ENCODE data around the gene GAGE10. TPM values are rescaled to one million over a fixed set of nuclear protein-coding genes. Genes with fewer than 3 reads are reported as not detected.
A peak's percentile ranks its signal among the peaks of the same experiment; 100 is the strongest.
"Not testable (repeated sequence)": the region's sequence is repeated elsewhere in the genome, so short reads cannot be mapped to it uniquely, and the experiment has no call there.

GAGE10 gene
- total and polyA plus RNA-seq, 2 of the 4 experiments (the other 2 are of a cell fraction): not detected

GRCh38 chrX:49345402-49345801 lies 42.0 kb downstream of the GAGE10 start:
- H3K27ac ChIP-seq (ENCODE audit: insufficient read depth, low read length); H4K5ac ChIP-seq (ENCODE audit: low read depth, low read length); H3K56ac ChIP-seq (ENCODE audit: extremely low read depth, insufficient read depth, low read length); H4K20me1 ChIP-seq (ENCODE audit: insufficient read depth, low read length); POLR2A ChIA-PET (ENCODE audit: unreplicated experiment); H3K4ac ChIP-seq (ENCODE audit: low read depth, low read length); H3K18ac ChIP-seq (ENCODE audit: low read depth, low read length); H3K14ac ChIP-seq (replicated peaks; ENCODE audit: low read depth, low read length); H2BK15ac ChIP-seq (ENCODE audit: low read depth, low read length); H3K4me3 ChIP-seq (ENCODE audit: insufficient read depth, low read depth, low read length); H3K9ac ChIP-seq (ENCODE audit: low read depth, low read length); H2AFZ ChIP-seq (replicated peaks; ENCODE audit: low read length, poor library complexity); intact Hi-C loops (cut with micrococcal nuclease); H3K23ac ChIP-seq (ENCODE audit: low read depth, low read length); H2AK5ac ChIP-seq (ENCODE audit: low read depth, low read length); H4K8ac ChIP-seq (ENCODE audit: low read depth in 2 of 2, low read length in 2 of 2); in situ Hi-C loops (cut with MboI; ENCODE audit: low sequenced_read_pairs); H2BK120ac ChIP-seq (ENCODE audit: low read depth, low read length); dilution Hi-C loops (cut with HindIII; ENCODE audit: low sequenced_read_pairs, unreplicated experiment); CTCF ChIA-PET; BruUV-seq (replicated peaks); H3K27me3 ChIP-seq (ENCODE audit: control insufficient read depth, insufficient read depth, low read length); H3K9me3 ChIP-seq (ENCODE audit: control insufficient read depth, insufficient read depth, low read length); H2BK20ac ChIP-seq (ENCODE audit: low read depth, low read length); ATAC-seq (ENCODE audit: low read depth); H3K36me3 ChIP-seq (ENCODE audit: control insufficient read depth, insufficient read depth, low read length); H3K9me1 ChIP-seq (ENCODE audit: insufficient read depth, low read length); H3K4me1 ChIP-seq (ENCODE audit: control insufficient read depth, insufficient read depth, low read length); DNase-seq; H2AK9ac ChIP-seq (replicated peaks; ENCODE audit: low read depth, low read length, poor library complexity); H4K91ac ChIP-seq (ENCODE audit: insufficient read depth, low read depth, low read length); H3K4me2 ChIP-seq (ENCODE audit: low read depth, low read length); H3K79me1 ChIP-seq (ENCODE audit: low read depth in 1 of 2, low read length in 2 of 2); H2BK5ac ChIP-seq (ENCODE audit: low read depth, low read length, poor library complexity, severe bottlenecking): not testable (repeated sequence)
- WGBS, 2 experiments (ENCODE audit: extremely low coverage in 2 of 2, insufficient read length in 1 of 2): 88% methylated on average over 1 of the region's 10 CpGs; no CpG with 5 or more reads in 1 of the 2 experiments

GRCh38 chrX:49346150-49346549 lies 42.7 kb downstream of the GAGE10 start:
- H3K14ac ChIP-seq (replicated peaks; ENCODE audit: low read depth, low read length); H2BK120ac ChIP-seq (ENCODE audit: low read depth, low read length); ATAC-seq (ENCODE audit: low read depth); H2BK15ac ChIP-seq (ENCODE audit: low read depth, low read length); POLR2A ChIA-PET (ENCODE audit: unreplicated experiment); H2BK5ac ChIP-seq (ENCODE audit: low read depth, low read length, poor library complexity, severe bottlenecking); H4K91ac ChIP-seq (ENCODE audit: insufficient read depth, low read depth, low read length); BruUV-seq (replicated peaks); H3K4me2 ChIP-seq (ENCODE audit: low read depth, low read length); H2AK5ac ChIP-seq (ENCODE audit: low read depth, low read length); H3K4me3 ChIP-seq (ENCODE audit: insufficient read depth, low read depth, low read length); H3K4ac ChIP-seq (ENCODE audit: low read depth, low read length); H3K56ac ChIP-seq (ENCODE audit: extremely low read depth, insufficient read depth, low read length); H3K4me1 ChIP-seq (ENCODE audit: control insufficient read depth, insufficient read depth, low read length); H2BK20ac ChIP-seq (ENCODE audit: low read depth, low read length); H2AK9ac ChIP-seq (replicated peaks; ENCODE audit: low read depth, low read length, poor library complexity); H4K20me1 ChIP-seq (ENCODE audit: insufficient read depth, low read length); H3K23ac ChIP-seq (ENCODE audit: low read depth, low read length); intact Hi-C loops (cut with micrococcal nuclease); H4K5ac ChIP-seq (ENCODE audit: low read depth, low read length); H3K27ac ChIP-seq (ENCODE audit: insufficient read depth, low read length); H3K27me3 ChIP-seq (ENCODE audit: control insufficient read depth, insufficient read depth, low read length); H2AFZ ChIP-seq (replicated peaks; ENCODE audit: low read length, poor library complexity); in situ Hi-C loops (cut with MboI; ENCODE audit: low sequenced_read_pairs); H3K9ac ChIP-seq (ENCODE audit: low read depth, low read length); H4K8ac ChIP-seq (ENCODE audit: low read depth in 2 of 2, low read length in 2 of 2); H3K79me1 ChIP-seq (ENCODE audit: low read depth in 1 of 2, low read length in 2 of 2); H3K36me3 ChIP-seq (ENCODE audit: control insufficient read depth, insufficient read depth, low read length); CTCF ChIA-PET; H3K9me3 ChIP-seq (ENCODE audit: control insufficient read depth, insufficient read depth, low read length); dilution Hi-C loops (cut with HindIII; ENCODE audit: low sequenced_read_pairs, unreplicated experiment); H3K18ac ChIP-seq (ENCODE audit: low read depth, low read length); H3K9me1 ChIP-seq (ENCODE audit: insufficient read depth, low read length): not testable (repeated sequence)
- peak; percentile 7 for DNase-seq
- WGBS, 2 experiments (ENCODE audit: extremely low coverage in 2 of 2, insufficient read length in 1 of 2): 75% methylated on average over 5 of the region's 11 CpGs; no CpG with 5 or more reads in 1 of the 2 experiments

Measured in IMR-90 (cell line).